ENCODE data around the gene TBX10. TPM values are rescaled to one million over a fixed set of nuclear protein-coding genes. Genes with fewer than 3 reads are reported as not detected.
"Not testable (repeated sequence)": the region's sequence is repeated elsewhere in the genome, so short reads cannot be mapped to it uniquely, and the experiment has no call there.

The TBX10 gene
- total RNA-seq, 2 experiments from 2014 or later: not detected

- H3K27me3 Mint-ChIP-seq; H3K4me3 Mint-ChIP-seq; H3K27ac Mint-ChIP-seq; POLR2A ChIA-PET; H3K36me3 Mint-ChIP-seq (ENCODE audit: low read depth); H3K9me3 Mint-ChIP-seq; DNase-seq: not testable (repeated sequence)
- CTCF ChIA-PET: interaction anchor here (1.7 to 2.1 kb wide), 2 partner anchors 8 to 10 kb away, joined by 6 to 10 read pairs; partner anchors contain the start of gene NUDT8
- peaks cover 20% of the 10 kb centered on the region for H3K4me1 Mint-ChIP-seq
These were observed 20.5 kb downstream of the TBX10 start for GRCh38 chr11:67618901-67619659.

GRCh38 chr11:67617243-67617953, 22.2 kb downstream of the TBX10 start:
- H3K9me3 Mint-ChIP-seq: no peaks in the 10 kb centered on the region
- DNase-seq: no peak
- POLR2A ChIA-PET: interaction anchor here (0.6 to 2.1 kb wide), 3 partner anchors 9 to 15 kb away, joined by 3 to 5 read pairs (median 5); partner anchors contain the start of gene NUDT8
- peak overlapping the region; percentile 36 for H3K27ac Mint-ChIP-seq
- peaks cover 10% of the 10 kb centered on the region for H3K36me3 Mint-ChIP-seq (ENCODE audit: low read depth)
- peaks cover 35% of the 10 kb centered on the region for H3K4me1 Mint-ChIP-seq
- H3K4me3 Mint-ChIP-seq: no peak overlapping the region
- CTCF ChIA-PET: interaction anchor here (0.9 to 1.8 kb wide), 3 partner anchors 9 to 12 kb away, joined by 3 to 11 read pairs (median 6); partner anchors contain the start of gene NUDT8
- H3K27me3 Mint-ChIP-seq: peaks cover 3% of the 10 kb centered on the region

GRCh38 chr11:67616431-67617242, 22.9 kb downstream of the TBX10 start:
- H3K9me3 Mint-ChIP-seq: no peaks in the 10 kb centered on the region
- H3K4me3 Mint-ChIP-seq: no peak overlapping the region
- peaks cover 15% of the 10 kb centered on the region for H3K36me3 Mint-ChIP-seq (ENCODE audit: low read depth)
- H3K4me1 Mint-ChIP-seq: peaks cover 35% of the 10 kb centered on the region
- POLR2A ChIA-PET: interaction anchor here (1.7 to 2.1 kb wide), 2 partner anchors 10 to 13 kb away, joined by 5 read pairs; partner anchors contain the start of gene NUDT8
- peak overlapping the region; percentile 36 for H3K27ac Mint-ChIP-seq
- H3K27me3 Mint-ChIP-seq: peaks cover 3% of the 10 kb centered on the region
- no peak for DNase-seq
- CTCF ChIA-PET: interaction anchor here (0.8 to 4.0 kb wide), 6 partner anchors 13 to 189 kb away, joined by 3 to 57 read pairs (median 4); partner anchors contain the start of gene NUDT8

GRCh38 chr11:67615728-67616430, 23.7 kb downstream of the TBX10 start:
- no peak for DNase-seq
- H3K4me1 Mint-ChIP-seq: peaks cover 35% of the 10 kb centered on the region
- peaks cover 3% of the 10 kb centered on the region for H3K27me3 Mint-ChIP-seq
- ChIA-PET CTCF (interaction anchor here (0.8 to 4.0 kb wide), 6 partner anchors 14 to 190 kb away, joined by 3 to 57 read pairs (median 4); partner anchors contain the start of gene NUDT8), POLR2A (interaction anchor here (0.7 to 2.1 kb wide), 3 partner anchors 11 to 178 kb away, joined by 3 to 5 read pairs (median 4); partner anchors contain the start of gene PTPRCAP)
- peaks cover 22% of the 10 kb centered on the region for H3K36me3 Mint-ChIP-seq (ENCODE audit: low read depth)
- no peak overlapping the region for H3K27ac Mint-ChIP-seq
- no peak overlapping the region for H3K4me3 Mint-ChIP-seq
- H3K9me3 Mint-ChIP-seq: no peaks in the 10 kb centered on the region

- CTCF ChIA-PET: interaction anchor here (0.6 to 4.0 kb wide), 21 partner anchors 8 to 298 kb away, joined by 3 to 57 read pairs (median 4); partner anchors contain the start of genes ACY3, GSTP1 and NUDT8
- H3K9me3 Mint-ChIP-seq: no peaks in the 10 kb centered on the region
- DNase-seq: peak; percentile 75
- H3K27me3 Mint-ChIP-seq: peaks cover 3% of the 10 kb centered on the region
- peaks cover 35% of the 10 kb centered on the region for H3K4me1 Mint-ChIP-seq
- H3K4me3 Mint-ChIP-seq: peak overlapping the region; percentile 71
- H3K36me3 Mint-ChIP-seq (ENCODE audit: low read depth): peaks cover 28% of the 10 kb centered on the region
- POLR2A ChIA-PET: interaction anchor here (0.6 to 3.8 kb wide), 13 partner anchors 9 to 262 kb away, joined by 3 to 38 read pairs (median 4); partner anchors contain the start of genes ACY3, NUDT8, POLD4 and PPP1CA
- peak overlapping the region; percentile 96 for H3K27ac Mint-ChIP-seq
These were observed 24.5 kb downstream of the TBX10 start for GRCh38 chr11:67614730-67615714.

GRCh38 chr11:67613960-67614715, 25.4 kb downstream of the TBX10 start:
- Mint-ChIP-seq H3K4me3 (peak overlapping the region; percentile 71), H3K27me3 (peaks cover 3% of the 10 kb centered on the region), H3K9me3 (no peaks in the 10 kb centered on the region), H3K36me3 (ENCODE audit: low read depth) (peaks cover 34% of the 10 kb centered on the region), H3K4me1 (peaks cover 36% of the 10 kb centered on the region), H3K27ac (peak overlapping the region; percentile 96)
- ChIA-PET CTCF (interaction anchor here (0.6 to 4.0 kb wide), 19 partner anchors 8 to 297 kb away, joined by 3 to 57 read pairs (median 4); partner anchors contain the start of genes ACY3, GSTP1 and NUDT8), POLR2A (interaction anchor here (0.6 to 3.8 kb wide), 16 partner anchors 8 to 261 kb away, joined by 3 to 38 read pairs (median 4); partner anchors contain the start of genes ACY3, CDK2AP2, GSTP1 and NUDT8)
- DNase-seq: peak; percentile 90

- no peak for DNase-seq
- ChIA-PET CTCF (interaction anchor here (1.0 to 4.0 kb wide), 13 partner anchors 11 to 296 kb away, joined by 3 to 57 read pairs (median 4); partner anchors contain the start of genes ACY3, GSTP1 and NUDT8), POLR2A (interaction anchor here (1.4 to 3.8 kb wide), 9 partner anchors 13 to 260 kb away, joined by 4 to 38 read pairs (median 6); partner anchors contain the start of genes ACY3, CDK2AP2, GSTP1 and NUDT8)
- Mint-ChIP-seq H3K27ac (peak overlapping the region; percentile 96), H3K4me1 (peaks cover 40% of the 10 kb centered on the region), H3K27me3 (peaks cover 3% of the 10 kb centered on the region), H3K4me3 (peak overlapping the region; percentile 71), H3K36me3 (ENCODE audit: low read depth) (peaks cover 41% of the 10 kb centered on the region), H3K9me3 (no peaks in the 10 kb centered on the region)
These were observed 26.1 kb downstream of the TBX10 start for GRCh38 chr11:67613313-67613959.

GRCh38 chr11:67612751-67613150, 26.8 kb downstream of the TBX10 start:
- Mint-ChIP-seq H3K27ac (peak overlapping the region; percentile 96), H3K36me3 (ENCODE audit: low read depth) (peaks cover 43% of the 10 kb centered on the region), H3K27me3 (no peaks in the 10 kb centered on the region), H3K4me1 (peaks cover 46% of the 10 kb centered on the region), H3K9me3 (no peaks in the 10 kb centered on the region), H3K4me3 (no peak overlapping the region)
- ChIA-PET POLR2A (interaction anchor here (1.5 to 3.8 kb wide), 7 partner anchors 14 to 259 kb away, joined by 4 to 38 read pairs (median 6); partner anchors contain the start of genes ACY3, CDK2AP2, GSTP1 and NUDT8), CTCF (interaction anchor here (4.0 kb wide), 1 partner anchor 17 kb away, joined by 57 read pairs; the partner anchor contains the start of gene NUDT8)
- DNase-seq: no peak

GRCh38 chr11:67611704-67612587, 27.6 kb downstream of the TBX10 start:
- Mint-ChIP-seq H3K27ac (peak overlapping the region; percentile 96), H3K36me3 (ENCODE audit: low read depth) (peaks cover 43% of the 10 kb centered on the region), H3K4me3 (no peak overlapping the region), H3K9me3 (no peaks in the 10 kb centered on the region), H3K27me3 (no peaks in the 10 kb centered on the region), H3K4me1 (peaks cover 49% of the 10 kb centered on the region)
- CTCF ChIA-PET: interaction anchor here (4.0 kb wide), 1 partner anchor 18 kb away, joined by 57 read pairs; the partner anchor contains the start of gene NUDT8
- no peak for DNase-seq
- POLR2A ChIA-PET: interaction anchor here (1.6 to 3.8 kb wide), 4 partner anchors 19 to 258 kb away, joined by 6 to 38 read pairs (median 10); partner anchors contain the start of genes ACY3, NUDT8 and POLD4
